ENCODE data around the gene TWIST1.

The TWIST1 gene

DNA sequence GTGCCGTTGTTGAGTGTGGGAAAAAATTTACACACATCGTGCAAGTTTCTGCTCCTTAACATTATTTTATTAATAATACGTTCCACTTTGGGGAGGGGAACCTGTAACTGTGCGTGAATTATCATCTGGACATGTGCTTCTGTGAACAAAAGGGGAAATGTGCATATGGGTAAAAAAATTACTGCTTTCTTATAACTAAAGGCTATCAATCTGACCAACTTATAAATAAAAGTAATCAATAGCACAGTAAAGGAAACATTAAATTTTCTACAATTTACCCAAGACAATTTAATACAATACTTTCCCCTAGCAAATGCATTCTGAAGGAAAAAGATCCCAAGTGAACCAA lies 4.5 kb downstream of the TWIST1 start:
- no peak for DNase-seq

GRCh38 chr7:19112274-19113001 lies 5.0 kb downstream of the TWIST1 start:
- no peak for DNase-seq

DNA sequence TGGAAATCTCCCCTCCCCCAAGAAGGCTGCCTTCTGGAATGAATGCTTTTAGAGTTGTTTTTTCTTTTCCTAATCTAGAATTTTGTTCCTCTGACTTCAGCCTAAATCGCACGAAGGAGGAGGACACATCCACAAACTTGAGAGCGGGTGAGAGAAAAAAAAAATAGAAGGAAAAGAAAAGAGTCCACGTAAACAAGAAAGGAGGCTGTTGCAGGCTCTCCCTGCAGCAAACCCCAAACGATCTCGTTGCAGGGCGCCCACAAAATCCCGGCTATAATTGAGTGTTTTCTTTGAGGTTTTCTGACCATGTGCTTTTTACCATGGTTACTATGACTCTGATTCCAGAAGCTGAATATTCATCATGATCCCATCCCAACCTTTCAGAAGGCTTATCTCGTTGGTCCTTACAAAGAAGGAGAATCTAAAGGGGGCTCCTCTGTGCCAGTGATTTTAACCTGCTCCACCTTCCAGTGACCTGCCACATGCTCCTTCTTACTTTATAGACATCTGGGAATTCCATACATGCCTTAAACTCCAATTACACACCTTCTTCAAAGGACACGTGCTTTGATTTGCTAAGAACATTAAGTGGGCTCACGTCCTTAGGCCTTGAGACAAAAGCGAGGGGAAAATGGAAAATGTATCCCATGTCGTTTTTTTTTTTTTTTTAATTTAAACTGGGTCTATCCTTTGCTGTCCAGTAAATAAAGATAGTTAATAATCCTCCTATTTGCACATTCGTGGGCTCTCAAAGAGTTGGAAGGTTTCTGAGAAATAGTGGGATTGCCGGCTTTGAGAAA lies 5.8 kb downstream of the TWIST1 start:
- no peak for DNase-seq

GRCh38 chr7:19110776-19111175 lies 6.7 kb downstream of the TWIST1 start:
- DNase-seq: no peak

DNA sequence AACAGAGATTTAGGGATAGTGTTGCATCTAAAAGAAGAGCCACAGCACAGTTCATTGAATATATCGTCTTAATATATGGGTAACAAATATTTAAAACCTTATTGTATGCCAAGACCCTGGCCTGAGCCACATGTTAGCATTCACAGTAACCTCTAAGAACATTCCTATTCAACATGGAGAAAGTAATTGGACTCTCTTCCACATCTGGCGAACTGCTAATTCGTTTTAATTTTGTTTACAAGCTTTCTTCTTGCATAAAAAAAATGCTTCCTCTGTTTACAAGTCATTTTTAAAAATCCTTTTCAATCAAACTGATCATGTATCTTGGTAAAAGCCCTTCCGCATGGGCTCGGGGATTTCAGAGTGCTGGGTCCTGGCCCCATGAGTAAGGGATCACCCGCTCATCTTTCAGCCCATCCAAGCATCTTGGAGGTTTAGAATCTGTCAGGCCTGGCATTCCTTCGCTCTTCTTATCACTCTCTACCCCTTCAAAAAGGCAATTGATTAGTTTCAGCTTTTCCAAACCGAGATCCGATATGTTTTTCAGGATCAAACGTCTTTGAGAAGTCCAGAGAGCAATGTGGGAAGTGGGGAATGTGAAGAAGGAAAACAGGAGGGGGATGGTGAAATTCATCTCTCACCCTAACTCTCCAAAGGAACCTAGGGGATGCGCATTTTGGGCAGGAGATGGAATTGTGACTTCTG lies 7.3 kb downstream of the TWIST1 start:
- DNase-seq: no peak

GRCh38 chr7:19109000-19109946 lies 8.2 kb downstream of the TWIST1 start:
- no peak for DNase-seq

DNA sequence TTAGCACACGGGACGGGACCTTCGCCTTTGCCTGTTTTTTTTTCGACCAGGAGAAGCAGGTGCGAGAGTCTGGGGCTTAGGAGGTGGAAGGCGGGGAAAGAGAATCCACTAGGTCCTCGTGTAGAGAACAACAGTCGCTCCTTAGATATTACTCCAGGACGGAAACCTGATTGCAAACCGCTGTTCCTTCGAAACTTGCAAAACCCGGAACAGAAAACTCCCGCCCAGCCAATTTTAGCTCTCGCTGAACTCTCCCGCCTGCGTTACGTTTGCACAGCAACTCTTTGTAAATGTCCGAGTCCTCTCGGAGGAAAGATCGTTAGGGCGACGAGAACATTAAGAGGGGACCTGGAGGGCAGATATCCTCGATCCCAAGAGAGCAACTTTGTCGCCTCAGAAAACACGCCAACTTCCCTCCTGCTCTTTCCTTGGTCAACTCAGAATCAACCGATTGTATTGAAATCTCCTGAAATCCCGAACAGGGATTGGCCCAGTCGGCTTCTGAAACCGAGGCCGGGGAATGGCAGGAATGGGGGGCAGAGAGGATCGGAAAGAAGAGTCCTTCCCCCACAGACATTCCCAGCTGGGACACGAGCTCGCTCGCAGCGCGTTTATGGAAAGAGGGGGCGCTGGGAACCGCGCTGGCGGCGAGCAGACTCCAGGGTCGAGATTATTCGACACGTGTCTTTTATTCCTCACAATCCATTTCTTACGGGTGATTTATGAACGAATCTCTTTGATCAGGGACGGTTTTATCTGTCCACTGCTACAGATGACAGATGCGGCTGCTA lies 9.9 kb downstream of the TWIST1 start:
- DNase-seq: no peak

- DNase-seq: no peak
Measured at GRCh38 chr7:19107081-19107355, 10.4 kb downstream of the TWIST1 start.

GRCh38 chr7:19106241-19107080 lies 11.0 kb downstream of the TWIST1 start:
- no peak for DNase-seq

GRCh38 chr7:19105546-19105945 lies 11.9 kb downstream of the TWIST1 start:
- no peak for DNase-seq

- no peak for DNase-seq
Measured at GRCh38 chr7:19104811-19105210, 12.6 kb downstream of the TWIST1 start.

GRCh38 chr7:19102884-19103283 lies 14.6 kb downstream of the TWIST1 start:
- DNase-seq: no peak

DNA sequence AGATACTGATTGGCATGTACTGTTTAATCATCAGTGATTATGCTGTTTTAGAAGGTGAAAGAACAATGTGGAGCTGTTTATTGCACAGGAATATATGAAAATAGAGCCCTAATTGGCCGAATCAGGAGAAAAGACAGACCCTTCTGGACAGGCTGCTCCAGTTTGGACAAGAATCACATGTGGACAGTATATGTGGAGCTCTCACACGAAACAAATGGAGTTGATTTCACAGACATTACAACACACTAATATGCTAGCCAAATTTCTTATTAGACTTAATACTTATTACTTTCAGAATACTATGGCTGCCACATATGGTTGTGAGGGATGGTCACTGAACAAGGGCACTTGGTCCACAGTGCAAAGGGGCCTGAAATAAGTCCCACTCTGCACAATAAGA lies 15.5 kb downstream of the TWIST1 start:
- DNase-seq: no peak

DNA sequence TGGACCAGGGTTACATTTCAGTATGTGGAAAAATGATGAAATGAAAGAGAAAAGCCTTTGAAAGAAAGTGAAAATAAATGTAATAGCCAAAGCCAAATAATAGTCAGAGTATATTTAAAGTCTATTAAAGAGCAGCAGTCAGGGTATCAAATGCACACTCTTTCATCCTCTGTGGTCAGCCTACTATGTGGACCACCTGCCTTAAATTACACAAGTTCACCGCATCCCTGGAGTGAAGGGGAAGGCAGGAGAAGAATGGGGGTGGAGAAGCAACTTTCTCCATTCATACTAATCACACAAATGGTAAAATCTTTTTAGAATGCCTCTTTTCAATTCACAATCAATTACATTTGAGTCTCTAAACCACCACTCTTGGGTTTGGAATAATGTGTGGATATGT lies 16.0 kb downstream of the TWIST1 start:
- no peak for DNase-seq

- no peak for DNase-seq
Measured at GRCh38 chr7:19099924-19100323, 17.5 kb downstream of the TWIST1 start.

GRCh38 chr7:19099194-19099593 lies 18.2 kb downstream of the TWIST1 start:
- no peak for DNase-seq

- no peak for DNase-seq
Measured at GRCh38 chr7:19098510-19098909, 18.9 kb downstream of the TWIST1 start.

DNA sequence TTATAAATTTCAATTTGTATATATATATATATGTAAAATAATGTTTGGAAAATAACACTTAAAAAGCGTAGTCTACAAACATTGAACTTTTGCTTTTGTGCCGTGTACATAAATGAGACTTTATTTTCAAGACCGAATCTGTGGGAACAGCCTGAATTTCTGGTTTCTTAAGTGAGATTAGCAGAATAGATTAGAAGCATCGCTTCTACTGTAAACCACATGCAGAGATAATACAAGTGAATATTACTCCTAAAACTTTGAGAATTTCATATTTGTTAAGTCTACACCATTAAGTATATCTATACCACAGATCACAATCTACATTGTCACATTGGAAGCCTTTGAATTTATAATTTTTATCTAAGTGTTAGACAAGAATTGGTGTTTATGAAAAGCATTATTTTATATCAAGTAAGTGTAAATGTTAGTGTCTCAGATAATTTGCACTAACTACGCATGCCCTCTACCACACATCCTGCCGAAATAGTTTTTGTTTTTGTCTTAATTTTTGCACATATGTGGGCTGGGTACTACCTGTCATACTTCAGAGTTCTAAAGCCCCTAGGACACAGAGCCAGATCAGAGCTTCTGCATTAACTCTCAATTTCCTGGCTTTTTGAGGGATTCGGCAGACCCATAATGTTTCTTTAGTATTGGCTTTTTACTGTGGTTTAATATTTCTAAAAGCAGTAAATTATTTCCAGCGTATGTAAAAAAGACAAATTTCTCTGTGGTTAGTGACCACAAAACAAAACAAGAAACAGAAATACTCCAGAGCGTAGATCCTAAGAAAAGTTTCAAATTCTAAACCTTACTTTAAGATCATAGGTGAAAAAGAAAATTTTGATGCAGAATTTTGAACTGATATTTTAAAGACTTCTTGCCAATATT lies 20.0 kb downstream of the TWIST1 start:
- no peak for DNase-seq

DNA sequence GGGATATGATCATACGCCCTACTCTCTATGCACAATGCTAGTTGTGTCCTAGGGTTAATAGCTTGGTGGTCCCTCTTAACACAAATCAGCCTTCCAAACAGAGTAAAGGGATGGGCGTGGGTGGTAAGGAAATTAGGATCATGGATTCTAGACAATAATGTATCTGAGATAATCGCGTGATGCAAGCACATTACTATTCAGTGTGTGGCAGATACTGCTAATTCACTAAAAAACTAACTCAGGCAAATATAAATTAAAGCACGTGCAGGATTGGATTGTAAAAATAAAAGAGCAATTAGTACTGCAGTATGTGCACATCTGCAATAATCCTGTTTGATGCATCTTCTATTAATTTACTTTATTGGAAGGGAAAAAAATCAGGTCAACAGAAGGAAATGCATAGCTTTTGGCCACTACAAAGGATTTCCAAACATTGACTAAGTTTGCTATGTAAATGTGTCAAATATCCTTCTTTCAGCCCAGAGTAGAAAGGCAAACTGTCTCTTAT lies 22.0 kb downstream of the TWIST1 start:
- no peak for DNase-seq

Measured in activated T-cell treated with anti-CD3 and anti-CD28 coated beads, Interleukin-2, amount 50 U/mL, for 1 hour (primary cell).